Stimulated activated CD4-positive, alpha-beta T cell treated with anti-CD3 and anti-CD28 coated beads, TNF-alpha, amount 100 ng/mL, for 24 hours (primary cell): ENCODE data around the gene OGDH.

ENCODE experiments used
- DNase-seq, 3 experiments: peaks; one replicate each; pipeline ENCODE4 v3.0.0-alpha.2; 2020; ENCODE audit warnings: low read depth in 3 of 3

The OGDH gene

GRCh38 chr7:44637788-44638594, 31.6 kb downstream of the OGDH start:
- peak; percentile 57 to 77 (median 70) for DNase-seq

GRCh38 chr7:44638611-44639557, 32.5 kb downstream of the OGDH start:
- DNase-seq: peak; percentile 65 to 82 (median 65)

GRCh38 chr7:44639671-44640321, 33.4 kb downstream of the OGDH start:
- no peak for DNase-seq

GRCh38 chr7:44643206-44643605, 36.8 kb downstream of the OGDH start:
- no peak for DNase-seq

- DNase-seq: no peak
Measured at GRCh38 chr7:44645254-44645653, 38.8 kb downstream of the OGDH start.

- no peak for DNase-seq
Measured at GRCh38 chr7:44645696-44646095, 39.3 kb downstream of the OGDH start.

- no peak for DNase-seq
Measured at GRCh38 chr7:44646176-44646920, 39.9 kb downstream of the OGDH start.

- no peak for DNase-seq
Measured at GRCh38 chr7:44646921-44647636, 40.7 kb downstream of the OGDH start.

- no peak for DNase-seq
Measured at GRCh38 chr7:44647981-44648714, 41.7 kb downstream of the OGDH start.

- DNase-seq: no peak
Measured at GRCh38 chr7:44650242-44650641, 43.8 kb downstream of the OGDH start.

GRCh38 chr7:44650772-44651171, 44.3 kb downstream of the OGDH start:
- DNase-seq: no peak

GRCh38 chr7:44652535-44652934, 46.1 kb downstream of the OGDH start:
- no peak for DNase-seq

- no peak for DNase-seq
Measured at GRCh38 chr7:44654255-44654796, 47.9 kb downstream of the OGDH start.

GRCh38 chr7:44655341-44655740, 48.9 kb downstream of the OGDH start:
- no peak for DNase-seq

GRCh38 chr7:44658979-44659378, 52.6 kb downstream of the OGDH start:
- no peak for DNase-seq

- no peak for DNase-seq
Measured at GRCh38 chr7:44661233-44661632, 54.8 kb downstream of the OGDH start.

GRCh38 chr7:44664780-44665461, 58.5 kb downstream of the OGDH start:
- no peak for DNase-seq

- no peak for DNase-seq
Measured at GRCh38 chr7:44665531-44666213, 59.2 kb downstream of the OGDH start.

- DNase-seq: no peak
Measured at GRCh38 chr7:44666566-44666965, 60.1 kb downstream of the OGDH start.
